Activated naive CD8-positive, alpha-beta T cell treated with anti-CD3 and anti-CD28 coated beads, Interleukin-2, amount 50 U/mL, for 24 hours (primary cell): ENCODE measurements around the gene TATDN2.
A peak's percentile ranks its signal among the peaks of the same experiment; 100 is the strongest.

Experiments
- ATAC-seq: fragments of 150-1000 bp; cut with Tn5 transposase; one replicate; pipeline ENCODE4 v1.10.0; 2021
- DNase-seq: peaks from one replicate; pipeline ENCODE4 v3.0.0; 2021
- H3K27ac Mint-ChIP-seq: one replicate; pipeline ENCODE4 v1.8.0; 2021; ENCODE audit warnings: mild to moderate bottlenecking, mixed read lengths
- H3K27me3 Mint-ChIP-seq: one replicate; pipeline ENCODE4 v1.8.0; 2021; ENCODE audit warnings: mixed read lengths
- H3K36me3 Mint-ChIP-seq: one replicate; pipeline ENCODE4 v1.8.0; 2021; ENCODE audit warnings: low read depth, mixed read lengths
- H3K4me1 Mint-ChIP-seq: one replicate; pipeline ENCODE4 v1.8.0; 2021; ENCODE audit warnings: mixed read lengths
- H3K4me3 Mint-ChIP-seq: one replicate; pipeline ENCODE4 v1.8.0; 2021; ENCODE audit warnings: mild to moderate bottlenecking, moderate library complexity, mixed read lengths
- H3K9me3 Mint-ChIP-seq: one replicate; pipeline ENCODE4 v1.8.0; 2021; ENCODE audit warnings: mixed read lengths

The TATDN2 gene

DNA sequence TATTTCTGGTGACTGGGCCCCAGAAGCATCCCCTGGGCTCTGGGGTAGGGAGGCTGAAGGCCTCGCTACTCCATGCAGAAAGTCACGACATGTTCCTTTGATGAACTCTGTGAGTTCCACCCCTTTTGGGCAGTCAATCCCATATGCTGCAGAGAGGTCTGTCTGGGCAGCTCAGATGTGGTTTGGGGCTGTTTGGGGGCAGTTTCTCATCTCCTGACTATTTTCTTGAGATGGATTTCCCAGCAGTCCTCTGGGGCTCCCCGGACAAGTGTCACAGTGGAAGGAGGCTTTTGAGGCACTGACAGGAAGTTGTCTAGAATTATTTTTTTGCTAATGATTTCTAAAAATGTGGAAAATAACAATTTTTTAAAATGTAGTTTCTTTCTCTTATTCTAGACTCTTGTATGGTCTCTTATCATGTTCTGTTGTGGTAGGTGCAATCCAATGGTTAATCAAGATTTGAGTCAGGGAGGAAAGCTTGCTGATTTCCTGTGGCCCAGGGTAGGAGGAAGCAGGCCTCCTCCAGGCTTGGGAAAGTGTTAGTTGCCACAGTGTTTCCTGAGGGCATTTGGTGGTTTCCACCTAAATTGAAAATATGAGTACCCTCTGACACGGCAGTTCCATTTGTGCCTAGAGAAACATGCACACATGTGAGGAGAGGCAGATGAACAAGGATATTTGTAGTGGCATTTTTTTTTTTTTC, 19.9 kb upstream of the TATDN2 start:
- Mint-ChIP-seq H3K9me3 (no peaks in the 10 kb centered on the region), H3K27ac (peak overlapping the region; percentile 97), H3K27me3 (no peaks in the 10 kb centered on the region), H3K4me1 (peaks cover 58% of the 10 kb centered on the region), H3K36me3 (peaks cover 18% of the 10 kb centered on the region), H3K4me3 (peak overlapping the region; percentile 65)
- ATAC-seq (peak; percentile 82), DNase-seq (peak; percentile 50)

- DNase-seq (no peak), ATAC-seq (no peak)
- H3K27me3 Mint-ChIP-seq, result no peaks in the 10 kb centered on the region
- peak overlapping the region; percentile 97 for H3K27ac Mint-ChIP-seq
- H3K36me3 Mint-ChIP-seq, result peaks cover 15% of the 10 kb centered on the region
- H3K4me3 Mint-ChIP-seq, result no peak overlapping the region
- no peaks in the 10 kb centered on the region for H3K9me3 Mint-ChIP-seq
- peaks cover 46% of the 10 kb centered on the region for H3K4me1 Mint-ChIP-seq
Observed at GRCh38 chr3:10229576-10229975, 18.7 kb upstream of the TATDN2 start.

GRCh38 chr3:10232137-10232536, 16.1 kb upstream of the TATDN2 start:
- ATAC-seq (no peak), DNase-seq (no peak)
- Mint-ChIP-seq H3K9me3 (no peaks in the 10 kb centered on the region), H3K36me3 (peaks cover 20% of the 10 kb centered on the region), H3K4me3 (no peak overlapping the region), H3K27ac (no peak overlapping the region), H3K27me3 (no peaks in the 10 kb centered on the region), H3K4me1 (peaks cover 33% of the 10 kb centered on the region)

DNA sequence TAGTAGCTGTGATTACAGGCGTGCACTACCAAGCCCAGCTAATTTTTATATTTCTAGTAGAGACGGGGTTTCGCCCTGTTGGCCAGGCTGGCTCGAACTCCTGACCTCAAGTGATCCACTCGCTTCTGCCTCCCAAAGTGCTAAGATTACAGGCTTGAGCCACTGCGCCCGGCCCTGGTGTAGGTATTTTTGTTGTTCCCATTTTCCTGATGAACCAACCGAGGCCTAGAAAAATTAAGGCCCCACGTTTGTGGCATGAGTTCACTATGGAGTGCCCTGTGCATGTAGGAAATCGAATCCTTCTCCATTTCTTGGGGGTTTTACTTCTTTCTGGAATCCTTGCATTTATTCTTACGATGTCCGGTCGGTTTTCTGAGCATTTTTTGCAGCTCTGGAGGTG, 14.3 kb upstream of the TATDN2 start:
- Mint-ChIP-seq H3K36me3 (peaks cover 28% of the 10 kb centered on the region), H3K27ac (no peak overlapping the region)
- ATAC-seq, result no peak

DNA sequence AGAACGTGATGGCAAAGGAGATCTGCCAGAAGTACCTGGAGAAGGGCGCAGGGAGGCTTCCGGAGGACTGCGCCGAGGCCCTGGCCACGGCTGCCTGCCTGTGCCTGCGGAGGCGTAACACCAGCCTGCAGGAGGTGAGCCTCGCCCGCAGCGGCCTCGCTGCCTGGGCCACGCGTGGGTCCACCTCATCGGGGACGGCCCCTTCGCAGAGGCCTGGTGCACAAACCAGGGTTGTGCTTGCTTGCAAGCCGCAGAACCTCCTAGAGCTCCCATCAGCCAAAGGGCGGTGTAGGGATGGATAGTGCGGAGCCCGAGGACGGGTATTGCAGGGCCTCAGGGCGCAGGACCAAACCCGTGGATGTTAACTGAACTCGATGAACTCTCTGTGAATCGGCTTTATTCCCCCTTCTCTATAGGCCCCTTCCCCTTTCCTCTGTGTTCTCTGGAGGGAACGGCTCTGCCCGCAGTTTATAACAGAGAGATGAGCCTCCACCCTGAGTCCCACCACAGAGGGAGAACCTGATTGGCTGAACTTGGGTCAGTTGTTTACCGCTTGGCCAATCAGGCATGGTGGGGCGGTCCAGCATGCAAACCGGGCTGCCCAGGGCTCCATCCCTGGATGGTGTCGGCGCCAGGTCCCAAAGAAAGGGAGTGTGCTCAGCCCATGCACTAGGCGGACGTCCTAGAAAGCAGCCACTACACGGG, 13.6 kb upstream of the TATDN2 start:
- H3K36me3 Mint-ChIP-seq, result peaks cover 28% of the 10 kb centered on the region
- no peaks in the 10 kb centered on the region for H3K9me3 Mint-ChIP-seq
- ATAC-seq, result no peak
- no peak overlapping the region for H3K4me3 Mint-ChIP-seq
- no peak for DNase-seq
- H3K27ac Mint-ChIP-seq, result no peak overlapping the region
- H3K4me1 Mint-ChIP-seq, result peaks cover 26% of the 10 kb centered on the region
- no peaks in the 10 kb centered on the region for H3K27me3 Mint-ChIP-seq

More for the DNA sequence above, 14.3 kb upstream of the TATDN2 start:
- no peak overlapping the region for H3K4me3 Mint-ChIP-seq
- no peaks in the 10 kb centered on the region for H3K9me3 Mint-ChIP-seq
- no peaks in the 10 kb centered on the region for H3K27me3 Mint-ChIP-seq
- DNase-seq, result no peak
- peaks cover 30% of the 10 kb centered on the region for H3K4me1 Mint-ChIP-seq

GRCh38 chr3:10235551-10235950, 12.7 kb upstream of the TATDN2 start:
- peaks cover 28% of the 10 kb centered on the region for H3K36me3 Mint-ChIP-seq
- H3K27ac Mint-ChIP-seq, result no peak overlapping the region
- H3K4me1 Mint-ChIP-seq, result peaks cover 26% of the 10 kb centered on the region
- H3K4me3 Mint-ChIP-seq, result no peak overlapping the region
- ATAC-seq, result no peak
- H3K27me3 Mint-ChIP-seq, result no peaks in the 10 kb centered on the region
- no peaks in the 10 kb centered on the region for H3K9me3 Mint-ChIP-seq
- DNase-seq, result no peak

DNA sequence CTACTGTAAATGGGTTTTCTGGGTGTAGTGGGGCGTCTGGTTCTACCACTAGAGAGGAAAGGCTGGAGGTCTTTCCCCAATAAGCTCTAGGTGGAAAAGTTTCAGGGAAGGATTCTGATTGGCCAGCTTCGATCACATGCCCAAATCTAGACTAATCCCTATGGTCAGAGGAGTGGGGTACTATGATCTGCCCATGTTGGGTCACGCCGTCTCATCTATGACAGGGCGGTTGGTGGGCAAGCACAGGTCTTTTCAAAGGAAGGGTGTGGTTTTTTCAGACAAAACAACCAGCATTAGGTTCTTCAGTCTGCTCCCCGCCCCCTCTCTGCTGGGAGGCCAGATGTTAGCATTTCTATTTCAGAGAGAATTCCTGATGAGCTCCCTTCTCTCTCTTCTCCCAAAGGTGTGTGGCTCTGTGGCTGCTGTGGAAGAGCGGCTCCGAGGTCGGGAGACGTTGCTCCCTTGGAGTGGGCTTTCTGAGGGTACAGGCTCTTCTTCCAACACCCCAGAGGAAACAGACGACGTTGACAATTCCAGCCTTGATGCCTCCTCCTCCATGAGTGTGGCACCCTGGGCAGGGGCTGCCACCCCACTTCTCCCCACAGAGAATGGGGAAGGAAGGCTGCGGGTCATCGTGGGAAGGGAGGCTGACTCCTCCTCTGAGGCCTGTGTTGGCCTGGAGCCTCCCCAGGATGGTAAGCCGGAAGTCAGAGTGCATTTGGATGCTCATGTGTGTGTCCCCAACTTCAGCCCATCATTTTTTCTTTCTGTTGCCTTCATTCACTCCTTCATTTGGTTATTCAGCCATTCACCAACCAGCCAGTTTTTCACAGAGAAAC, 9.7 kb upstream of the TATDN2 start:
- Mint-ChIP-seq H3K36me3 (peaks cover 31% of the 10 kb centered on the region), H3K4me1 (peaks cover 47% of the 10 kb centered on the region), H3K9me3 (no peaks in the 10 kb centered on the region), H3K27me3 (no peaks in the 10 kb centered on the region), H3K27ac (peak overlapping the region; percentile 79), H3K4me3 (peak overlapping the region; percentile 15)
- DNase-seq, result peak; percentile 48
- peak; percentile 70 for ATAC-seq

- Mint-ChIP-seq H3K4me3 (no peak overlapping the region), H3K9me3 (peaks cover 15% of the 10 kb centered on the region), H3K27me3 (no peaks in the 10 kb centered on the region), H3K4me1 (peaks cover 65% of the 10 kb centered on the region), H3K36me3 (peaks cover 52% of the 10 kb centered on the region), H3K27ac (peak overlapping the region; percentile 46)
- no peak for DNase-seq
- no peak for ATAC-seq
Observed at GRCh38 chr3:10240799-10241198, 7.5 kb upstream of the TATDN2 start.

DNA sequence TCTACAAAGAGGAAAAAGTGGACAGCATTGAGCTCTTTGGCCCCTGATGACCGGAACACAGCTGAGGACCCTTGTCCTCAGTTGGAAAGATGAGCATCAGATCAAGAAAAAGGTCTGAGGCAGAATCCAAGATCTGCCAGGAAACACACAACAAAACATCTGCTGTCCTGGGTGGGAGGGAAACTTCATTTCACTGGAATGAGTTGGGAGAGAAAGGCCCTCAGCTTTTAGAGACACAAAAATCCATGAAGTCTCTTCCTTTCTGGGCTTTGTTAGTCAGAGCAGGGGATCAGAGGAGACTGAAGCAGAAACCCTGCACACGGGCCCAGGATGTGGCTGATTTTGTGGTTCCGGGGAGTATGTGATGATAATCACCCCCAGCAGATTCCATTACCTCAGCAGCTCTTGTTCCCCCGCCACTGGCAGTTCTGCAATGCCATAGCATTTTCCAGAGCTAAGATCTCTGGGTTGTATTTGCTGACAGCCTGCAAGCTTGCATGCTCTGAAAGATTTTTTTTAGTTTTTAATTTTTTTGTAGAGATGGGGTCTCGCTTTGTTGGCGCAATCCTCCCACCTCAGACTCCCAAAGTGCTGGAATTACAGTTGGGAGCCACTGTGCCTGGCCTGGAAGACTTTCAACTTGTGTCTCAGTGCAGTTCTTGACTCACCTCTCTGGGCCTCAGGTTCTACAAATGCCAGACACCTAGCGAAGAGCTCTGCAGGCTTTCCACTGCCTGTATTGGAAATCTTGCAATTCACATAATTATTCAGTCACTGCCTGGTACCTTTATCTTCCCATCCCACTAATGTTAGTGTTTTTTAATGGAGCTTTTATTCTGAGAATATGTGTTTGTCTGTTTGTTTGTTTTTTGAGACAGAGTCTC, 5.8 kb upstream of the TATDN2 start:
- peaks cover 64% of the 10 kb centered on the region for H3K4me1 Mint-ChIP-seq
- no peaks in the 10 kb centered on the region for H3K27me3 Mint-ChIP-seq
- H3K36me3 Mint-ChIP-seq, result peaks cover 53% of the 10 kb centered on the region

DNA sequence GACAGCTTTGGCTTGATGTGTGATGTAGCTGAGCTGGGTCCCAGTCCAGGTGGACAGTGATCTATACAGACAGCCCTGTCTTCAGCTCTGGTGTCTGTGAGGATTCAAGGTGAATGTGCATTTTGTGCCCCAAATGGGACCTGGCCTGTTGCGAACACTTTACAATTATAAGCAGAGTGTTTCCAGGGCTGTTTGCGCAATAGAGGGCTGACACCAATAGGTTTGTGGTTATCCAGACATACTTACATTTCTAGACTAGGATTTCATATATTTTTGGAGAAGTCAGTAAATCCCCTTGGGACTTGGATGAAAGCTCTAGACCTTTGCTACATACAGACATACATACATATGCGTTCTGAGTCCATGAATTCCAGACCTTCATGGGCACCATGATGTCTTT, 4.2 kb upstream of the TATDN2 start:
- ATAC-seq, result no peak
- peaks cover 58% of the 10 kb centered on the region for H3K4me1 Mint-ChIP-seq
- peak overlapping the region; percentile 70 for H3K27ac Mint-ChIP-seq
- DNase-seq, result no peak
- H3K36me3 Mint-ChIP-seq, result peaks cover 53% of the 10 kb centered on the region
- peaks cover 24% of the 10 kb centered on the region for H3K9me3 Mint-ChIP-seq
- no peaks in the 10 kb centered on the region for H3K27me3 Mint-ChIP-seq
- no peak overlapping the region for H3K4me3 Mint-ChIP-seq

More for the DNA sequence above, 5.8 kb upstream of the TATDN2 start:
- Mint-ChIP-seq H3K27ac (peak overlapping the region; percentile 97), H3K4me3 (peak overlapping the region; percentile 63), H3K9me3 (peaks cover 21% of the 10 kb centered on the region)
- DNase-seq (peak; percentile 75), ATAC-seq (peak; percentile 95)

- Mint-ChIP-seq H3K4me1 (peaks cover 65% of the 10 kb centered on the region), H3K36me3 (peaks cover 59% of the 10 kb centered on the region), H3K9me3 (peaks cover 24% of the 10 kb centered on the region), H3K4me3 (no peak overlapping the region), H3K27me3 (no peaks in the 10 kb centered on the region), H3K27ac (no peak overlapping the region)
- ATAC-seq (no peak), DNase-seq (no peak)
Observed at GRCh38 chr3:10245081-10245712, 3.1 kb upstream of the TATDN2 start.

- Mint-ChIP-seq H3K27me3 (no peaks in the 10 kb centered on the region), H3K4me3 (peak overlapping the region; percentile 82), H3K9me3 (peaks cover 24% of the 10 kb centered on the region), H3K4me1 (peaks cover 66% of the 10 kb centered on the region), H3K27ac (peak overlapping the region; percentile 95), H3K36me3 (peaks cover 73% of the 10 kb centered on the region)
- DNase-seq, result no peak
- no peak for ATAC-seq
Observed at GRCh38 chr3:10247679-10248183, 528 bp upstream of the TATDN2 start.

DNA sequence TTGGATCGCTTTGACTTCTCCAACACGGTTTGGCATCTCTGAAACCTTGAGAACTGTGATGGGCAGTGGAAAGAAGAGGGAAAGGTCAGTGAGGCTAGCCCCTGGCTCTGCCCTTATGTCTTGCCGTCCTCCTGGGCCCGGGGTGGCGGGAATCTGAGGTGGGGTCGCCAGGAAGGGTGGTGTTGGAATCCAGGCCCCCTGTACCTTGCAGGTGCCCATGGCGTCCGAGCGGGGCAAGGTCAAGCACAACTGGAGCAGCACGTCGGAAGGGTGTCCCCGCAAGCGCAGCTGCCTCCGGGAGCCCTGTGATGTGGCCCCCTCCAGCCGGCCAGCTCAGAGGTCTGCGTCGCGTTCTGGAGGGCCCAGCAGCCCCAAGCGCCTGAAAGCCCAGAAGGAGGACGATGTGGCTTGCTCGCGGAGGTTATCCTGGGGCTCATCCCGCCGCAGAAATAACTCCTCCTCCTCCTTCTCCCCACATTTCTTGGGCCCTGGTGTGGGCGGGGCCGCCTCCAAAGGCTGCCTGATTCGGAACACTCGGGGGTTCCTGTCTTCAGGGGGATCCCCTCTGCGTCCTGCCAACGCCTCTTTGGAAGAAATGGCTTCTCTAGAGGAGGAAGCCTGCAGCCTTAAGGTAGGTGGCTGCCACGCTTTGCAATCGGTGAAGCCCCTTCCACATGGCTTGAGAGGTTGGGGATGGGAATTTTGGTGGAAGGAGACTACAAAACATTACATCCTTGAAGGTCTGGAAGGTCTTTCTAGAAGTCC, 907 bp downstream of the TATDN2 start:
- Mint-ChIP-seq H3K9me3 (peaks cover 24% of the 10 kb centered on the region), H3K27ac (peak overlapping the region; percentile 94), H3K4me1 (peaks cover 67% of the 10 kb centered on the region), H3K27me3 (no peaks in the 10 kb centered on the region), H3K4me3 (peak overlapping the region; percentile 96), H3K36me3 (peaks cover 77% of the 10 kb centered on the region)
- ATAC-seq, result peak; percentile 53
- DNase-seq, result peak; percentile 83
